Nephron (organoid): ENCODE results near the gene LRRC25.

ENCODE experiments used
- H3K27ac Mint-ChIP-seq, 3 experiments: 2 replicates each; pipeline ENCODE4 v1.8.0; 2020; ENCODE audit warnings: mixed read lengths in 3 of 3, mild to moderate bottlenecking in 2 of 3, moderate library complexity in 1 of 3
- H3K27me3 Mint-ChIP-seq: 2 replicates; pipeline ENCODE4 v1.8.0; 2021; ENCODE audit warnings: low read depth, mild to moderate bottlenecking, moderate library complexity, mixed read lengths
- H3K36me3 Mint-ChIP-seq: 2 replicates; pipeline ENCODE4 v1.8.0; 2020; ENCODE audit warnings: low read depth, mixed read lengths
- H3K4me1 Mint-ChIP-seq: 2 replicates; pipeline ENCODE4 v1.8.0; 2020; ENCODE audit warnings: mixed read lengths
- H3K4me3 Mint-ChIP-seq, 3 experiments: 2 replicates each; pipeline ENCODE4 v1.8.0; 2020; ENCODE audit warnings: mild to moderate bottlenecking in 3 of 3, mixed read lengths in 3 of 3, moderate library complexity in 2 of 3
- H3K9me3 Mint-ChIP-seq: 2 replicates; pipeline ENCODE4 v1.8.0; 2020; ENCODE audit warnings: mixed read lengths
- TF ChIP-seq, protein P1 (sequence below), 3 experiments: fragments of 200-600 bp; sonication (generic); IDR thresholded peaks; one replicate each; pipeline ENCODE4 v1.5.0; 2021; ENCODE audit warnings: antibody characterized with exemption in 3 of 3; ENCODE audit not compliant: unreplicated experiment in 3 of 3

LRRC25 gene

DNA sequence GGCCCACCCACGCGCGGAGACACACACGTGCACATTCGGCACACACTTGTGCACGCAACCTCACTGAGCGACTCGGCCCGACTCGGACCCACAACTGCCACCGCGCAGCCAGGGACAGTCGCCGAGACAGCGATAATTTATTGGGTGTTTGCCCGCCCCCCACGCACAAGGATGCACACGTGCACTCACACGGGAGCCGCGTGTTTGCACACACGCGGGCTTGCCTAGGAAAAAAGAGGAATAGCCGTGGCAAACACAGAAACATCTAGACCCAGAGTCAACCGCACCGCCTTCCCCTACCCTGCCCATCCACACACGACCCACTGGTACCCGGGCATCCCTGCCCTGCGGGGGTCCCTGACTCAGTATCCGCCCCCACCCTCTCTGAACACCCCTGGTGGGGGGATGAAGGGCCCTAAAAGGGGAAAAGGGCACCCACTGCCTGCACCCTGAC lies 20.6 kb upstream of the LRRC25 start:
- TF ChIP-seq, protein P1, sequence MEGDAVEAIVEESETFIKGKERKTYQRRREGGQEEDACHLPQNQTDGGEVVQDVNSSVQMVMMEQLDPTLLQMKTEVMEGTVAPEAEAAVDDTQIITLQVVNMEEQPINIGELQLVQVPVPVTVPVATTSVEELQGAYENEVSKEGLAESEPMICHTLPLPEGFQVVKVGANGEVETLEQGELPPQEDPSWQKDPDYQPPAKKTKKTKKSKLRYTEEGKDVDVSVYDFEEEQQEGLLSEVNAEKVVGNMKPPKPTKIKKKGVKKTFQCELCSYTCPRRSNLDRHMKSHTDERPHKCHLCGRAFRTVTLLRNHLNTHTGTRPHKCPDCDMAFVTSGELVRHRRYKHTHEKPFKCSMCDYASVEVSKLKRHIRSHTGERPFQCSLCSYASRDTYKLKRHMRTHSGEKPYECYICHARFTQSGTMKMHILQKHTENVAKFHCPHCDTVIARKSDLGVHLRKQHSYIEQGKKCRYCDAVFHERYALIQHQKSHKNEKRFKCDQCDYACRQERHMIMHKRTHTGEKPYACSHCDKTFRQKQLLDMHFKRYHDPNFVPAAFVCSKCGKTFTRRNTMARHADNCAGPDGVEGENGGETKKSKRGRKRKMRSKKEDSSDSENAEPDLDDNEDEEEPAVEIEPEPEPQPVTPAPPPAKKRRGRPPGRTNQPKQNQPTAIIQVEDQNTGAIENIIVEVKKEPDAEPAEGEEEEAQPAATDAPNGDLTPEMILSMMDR (IDR thresholded peaks at IDR 0.05; ENCODE audit: unreplicated experiment in 3 of 3) = no peak
- Mint-ChIP-seq H3K36me3 (peaks cover 4% of the 10 kb centered on the region), H3K4me3 (peak overlapping the region; percentile 81 to 88 (median 87)), H3K4me1 (peaks cover 72% of the 10 kb centered on the region), H3K27me3 (peaks cover 5% of the 10 kb centered on the region), H3K9me3 (no peaks in the 10 kb centered on the region), H3K27ac (peak overlapping the region; percentile 98)

DNA sequence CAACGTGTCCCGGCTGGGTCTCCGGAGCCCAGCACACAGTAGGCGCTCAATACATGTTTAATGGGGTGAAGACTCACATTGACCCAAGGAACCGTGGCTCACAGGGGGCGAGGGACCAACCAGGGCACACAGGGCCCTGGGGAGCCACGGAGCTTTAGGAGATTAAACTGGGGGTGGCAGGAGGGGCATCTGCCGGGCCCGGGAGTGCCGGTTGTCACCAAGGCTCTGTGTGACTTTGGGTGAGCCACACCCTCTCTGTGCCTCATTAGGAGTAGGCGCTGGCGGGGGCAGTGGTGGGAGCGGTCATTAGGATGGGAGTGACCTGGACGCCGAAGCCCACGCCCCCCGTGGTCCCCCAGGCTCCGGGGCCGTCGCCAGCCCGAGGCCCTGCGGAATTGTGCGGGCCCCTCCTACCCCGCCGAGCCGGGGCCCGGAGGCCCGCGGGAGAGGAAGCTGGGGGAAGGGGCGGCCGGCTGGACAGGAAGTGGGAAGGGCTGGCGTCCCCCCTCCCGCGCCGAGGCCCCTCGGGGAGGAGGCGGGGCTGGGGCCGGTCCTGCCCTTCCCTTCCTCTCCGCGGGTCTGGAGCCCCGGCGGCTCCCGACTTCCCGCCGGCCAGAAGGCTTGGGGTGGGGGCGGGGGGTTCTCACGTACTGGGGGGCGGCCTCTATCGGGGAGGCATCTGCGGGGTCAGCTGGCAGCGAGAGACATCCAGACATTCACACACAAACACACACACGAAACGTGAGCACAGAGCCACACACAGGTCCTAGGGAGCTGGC lies 20.0 kb upstream of the LRRC25 start:
- Mint-ChIP-seq H3K36me3 (no peaks in the 10 kb centered on the region), H3K4me3 (peak overlapping the region; percentile 81 to 88 (median 87)), H3K9me3 (no peaks in the 10 kb centered on the region), H3K27ac (peak overlapping the region; percentile 98 to 99 (median 98)), H3K4me1 (peaks cover 66% of the 10 kb centered on the region), H3K27me3 (peaks cover 5% of the 10 kb centered on the region)
- TF ChIP-seq, protein P1 (IDR thresholded peaks at IDR 0.05; ENCODE audit: unreplicated experiment in 3 of 3) = no peak

DNA sequence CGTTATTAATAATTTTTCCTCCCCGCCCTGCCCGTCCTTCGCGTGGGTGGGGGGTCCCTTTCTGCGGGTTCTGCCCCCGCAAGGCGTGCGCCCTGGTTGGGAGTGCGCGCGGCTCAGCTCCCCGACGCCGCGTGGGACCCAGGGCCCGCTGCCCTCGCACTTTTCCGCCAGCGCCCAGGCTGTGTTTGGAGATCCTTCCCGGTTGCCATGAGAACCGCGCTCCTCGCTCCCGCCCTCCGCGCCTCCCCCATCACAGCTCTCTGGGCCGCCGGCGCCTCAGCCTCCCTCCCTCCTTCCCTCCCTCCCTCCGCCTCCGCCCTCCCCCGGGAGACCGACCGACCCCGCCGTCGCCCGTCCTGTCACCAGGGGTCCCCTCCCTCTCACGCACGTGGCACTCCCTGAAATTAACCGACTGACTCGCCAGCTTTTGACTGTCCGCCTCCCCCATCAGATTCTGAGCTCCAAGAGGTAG lies 19.4 kb upstream of the LRRC25 start:
- Mint-ChIP-seq H3K27ac (peak overlapping the region; percentile 98 to 99 (median 98)), H3K4me3 (peak overlapping the region; percentile 80 to 83 (median 81)), H3K27me3 (peaks cover 5% of the 10 kb centered on the region), H3K9me3 (no peaks in the 10 kb centered on the region), H3K4me1 (peaks cover 61% of the 10 kb centered on the region), H3K36me3 (no peaks in the 10 kb centered on the region)
- TF ChIP-seq, protein P1 (IDR thresholded peaks at IDR 0.05; ENCODE audit: unreplicated experiment in 3 of 3) = no peak

DNA sequence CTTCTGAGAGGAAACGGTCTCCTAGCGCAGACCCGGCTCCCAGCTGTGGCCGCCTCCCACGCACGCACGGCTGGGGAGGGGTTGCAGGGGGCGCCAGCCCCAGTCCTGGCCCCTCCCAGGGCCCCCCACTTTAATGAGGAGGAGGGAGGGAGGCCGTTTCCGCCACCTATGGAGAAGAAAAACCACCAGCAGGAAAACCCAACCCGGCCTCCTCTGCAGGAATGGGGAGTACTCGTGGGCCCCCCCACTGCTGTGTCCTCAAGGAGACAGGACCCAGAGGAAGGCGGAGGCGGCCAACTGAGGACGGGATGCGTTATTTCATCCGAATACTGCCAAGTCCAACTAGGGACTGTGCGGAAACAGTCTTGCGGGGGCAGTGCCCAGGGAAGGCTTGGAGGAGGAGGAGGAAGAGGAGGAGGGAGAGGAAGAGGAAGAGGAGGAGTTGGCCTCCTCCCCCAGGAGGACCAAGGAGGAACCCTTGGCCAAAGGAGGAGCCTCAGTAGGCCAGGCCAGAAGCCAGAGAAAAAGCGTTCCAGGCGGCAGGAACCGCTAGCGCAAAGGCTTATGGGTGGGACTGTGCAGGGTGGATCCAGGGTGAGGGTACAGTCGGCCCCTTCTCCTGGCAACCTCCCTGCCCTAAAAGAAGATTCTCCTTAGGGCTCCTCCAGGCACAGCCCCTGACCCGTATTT lies 17.9 kb upstream of the LRRC25 start:
- TF ChIP-seq, protein P1 (IDR thresholded peaks at IDR 0.05; ENCODE audit: unreplicated experiment in 3 of 3) = no peak
- Mint-ChIP-seq H3K27me3 (peaks cover 5% of the 10 kb centered on the region), H3K4me3 (peak overlapping the region; percentile 76 to 82 (median 81)), H3K4me1 (peaks cover 56% of the 10 kb centered on the region), H3K27ac (peak overlapping the region; percentile 98 to 99 (median 98)), H3K36me3 (no peaks in the 10 kb centered on the region), H3K9me3 (no peaks in the 10 kb centered on the region)

DNA sequence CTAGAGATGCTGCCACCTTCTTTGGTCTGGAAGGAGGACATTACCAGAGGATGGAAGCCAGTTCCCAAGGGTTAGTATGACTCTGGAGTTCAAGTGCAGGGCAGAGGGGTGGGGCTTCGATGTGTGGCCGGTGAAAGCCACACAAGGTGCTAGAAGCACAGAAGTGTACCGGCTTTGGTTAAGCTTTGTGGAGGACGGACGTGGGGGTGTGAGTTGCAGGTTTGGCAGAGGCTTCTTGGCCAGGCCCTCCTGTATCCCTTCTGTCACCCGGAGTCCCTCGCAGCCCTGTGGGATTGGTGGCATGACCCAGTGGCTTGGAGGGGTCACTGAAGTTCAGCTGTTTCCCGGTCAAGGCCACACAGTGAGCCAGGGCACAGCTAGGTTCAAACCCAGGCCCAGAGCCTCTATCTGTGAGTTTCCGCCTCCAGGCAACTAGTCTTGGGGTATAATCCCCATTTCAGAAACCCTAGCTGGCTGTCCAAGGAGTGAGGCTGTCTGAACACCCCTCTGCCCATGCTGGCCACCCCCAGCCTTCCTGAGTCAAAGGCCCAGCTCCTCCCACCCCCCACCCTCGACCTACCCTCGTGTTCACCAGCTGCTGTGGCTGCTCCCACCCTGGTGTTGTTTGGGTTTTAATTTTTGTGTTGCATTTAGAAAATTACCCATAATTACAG lies 17.2 kb upstream of the LRRC25 start:
- Mint-ChIP-seq H3K27me3 (peaks cover 5% of the 10 kb centered on the region), H3K9me3 (no peaks in the 10 kb centered on the region), H3K36me3 (no peaks in the 10 kb centered on the region), H3K4me1 (peaks cover 53% of the 10 kb centered on the region), H3K27ac (peak overlapping the region; percentile 98 to 99 (median 98)), H3K4me3 (peak overlapping the region; percentile 76 to 81 (median 78))
- TF ChIP-seq, protein P1 (IDR thresholded peaks at IDR 0.05; ENCODE audit: unreplicated experiment in 3 of 3) = no peak
